Dendritic cell treated with granulocyte-macrophage colony-stimulating factor and Interleukin-4, amounts not matched to agents 40 ng/mL and 50 ng/mL, for 4 days (primary cell): Measurements from ENCODE around the gene XPO5.
"Not testable (repeated sequence)": the region's sequence is repeated elsewhere in the genome, so short reads cannot be mapped to it uniquely, and the experiment has no call there.

Experiments
- H3K27ac Mint-ChIP-seq: one replicate; pipeline ENCODE4 v1.8.0; 2022; ENCODE audit warnings: mild to moderate bottlenecking, mixed read lengths
- H3K27me3 Mint-ChIP-seq: one replicate; pipeline ENCODE4 v1.8.0; 2022; ENCODE audit warnings: mild to moderate bottlenecking, mixed read lengths
- H3K36me3 Mint-ChIP-seq: one replicate; pipeline ENCODE4 v1.8.0; 2022; ENCODE audit warnings: low read depth, mixed read lengths
- H3K4me1 Mint-ChIP-seq: one replicate; pipeline ENCODE4 v1.8.0; 2022; ENCODE audit warnings: low read depth, mixed read lengths
- H3K4me3 Mint-ChIP-seq: one replicate; pipeline ENCODE4 v1.8.0; 2022; ENCODE audit warnings: mild to moderate bottlenecking, moderate library complexity, mixed read lengths
- H3K9me3 Mint-ChIP-seq: one replicate; pipeline ENCODE4 v1.8.0; 2022; ENCODE audit warnings: mixed read lengths
- intact Hi-C: fragments of 100-400 bp; cut with micrococcal nuclease; formaldehyde crosslinking; loops from one replicate; pipeline ENCODE4 v1.15.0; 2022

Gene XPO5

GRCh38 chr6:43506171-43506570 is 69.7 kb downstream of the XPO5 start:
- peak overlapping the region; percentile 31 for H3K27ac Mint-ChIP-seq
- peaks cover 29% of the 10 kb centered on the region for H3K27me3 Mint-ChIP-seq
- H3K4me3 Mint-ChIP-seq: no peak overlapping the region
- intact Hi-C loops: loop anchor here (1.0 to 5.0 kb wide), 3 partner anchors 52 to 243 kb away; partner anchors contain the start of gene ZNF318
- H3K4me1 Mint-ChIP-seq: peaks cover 32% of the 10 kb centered on the region
- peaks cover 56% of the 10 kb centered on the region for H3K36me3 Mint-ChIP-seq
- no peaks in the 10 kb centered on the region for H3K9me3 Mint-ChIP-seq

DNA sequence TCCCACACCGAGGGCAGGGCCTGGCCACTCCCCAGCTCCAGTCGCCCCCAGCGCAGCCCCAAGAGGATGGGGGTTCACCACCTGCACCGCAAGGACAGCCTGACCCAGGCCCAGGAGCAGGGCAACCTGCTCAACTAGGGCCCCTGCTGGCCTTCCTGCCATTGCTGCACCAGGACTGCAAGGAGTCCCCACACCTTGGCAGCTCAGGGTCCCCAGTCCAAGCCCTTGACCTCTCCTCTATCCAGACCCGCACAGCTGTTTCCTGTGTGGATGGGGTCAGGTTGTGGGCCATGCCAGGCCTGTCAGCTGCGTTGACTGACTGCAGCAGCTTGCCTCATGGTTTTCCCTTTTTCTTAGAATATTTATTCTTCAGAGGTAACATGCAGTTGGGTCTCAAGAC is 70.1 kb downstream of the XPO5 start:
- H3K9me3 Mint-ChIP-seq: no peaks in the 10 kb centered on the region
- peaks cover 29% of the 10 kb centered on the region for H3K27me3 Mint-ChIP-seq
- peaks cover 30% of the 10 kb centered on the region for H3K4me1 Mint-ChIP-seq
- no peak overlapping the region for H3K4me3 Mint-ChIP-seq
- H3K27ac Mint-ChIP-seq: no peak overlapping the region
- H3K36me3 Mint-ChIP-seq: peaks cover 60% of the 10 kb centered on the region
- intact Hi-C loops: loop anchor here (1.0 to 5.0 kb wide), 3 partner anchors 51 to 243 kb away; partner anchors contain the start of gene ZNF318

GRCh38 chr6:43504756-43505593 is 70.9 kb downstream of the XPO5 start:
- peaks cover 68% of the 10 kb centered on the region for H3K36me3 Mint-ChIP-seq
- H3K4me1 Mint-ChIP-seq: peaks cover 23% of the 10 kb centered on the region
- no peak overlapping the region for H3K27ac Mint-ChIP-seq
- intact Hi-C loops: loop anchor here (5.0 kb wide), 1 partner anchor 138 kb away; the partner anchor contains the start of gene ZNF318
- no peak overlapping the region for H3K4me3 Mint-ChIP-seq
- H3K27me3 Mint-ChIP-seq: peaks cover 29% of the 10 kb centered on the region
- H3K9me3 Mint-ChIP-seq: no peaks in the 10 kb centered on the region

DNA sequence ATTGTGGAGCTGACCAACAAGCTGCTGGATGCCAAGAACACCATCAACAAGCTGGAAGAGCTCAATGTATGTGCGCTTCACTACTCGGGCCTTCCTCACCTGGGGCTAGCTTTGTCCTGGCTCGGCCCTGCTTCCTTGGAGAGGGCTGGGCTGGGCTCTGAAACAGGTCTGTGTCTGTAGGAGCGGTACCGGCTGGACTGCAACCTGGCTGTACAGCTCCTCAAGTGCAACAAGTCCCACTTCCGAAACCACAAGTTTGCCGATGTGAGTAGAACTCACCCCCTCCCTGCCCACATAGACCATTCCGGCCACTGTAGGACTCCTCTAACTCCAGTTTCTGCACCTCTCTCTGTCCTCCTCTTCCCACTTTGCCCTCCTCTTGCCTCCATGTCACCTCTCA is 72.4 kb downstream of the XPO5 start:
- Mint-ChIP-seq H3K27ac (no peak overlapping the region), H3K4me1 (peaks cover 12% of the 10 kb centered on the region), H3K9me3 (no peaks in the 10 kb centered on the region), H3K4me3 (no peak overlapping the region), H3K36me3 (peaks cover 83% of the 10 kb centered on the region), H3K27me3 (peaks cover 17% of the 10 kb centered on the region)
- intact Hi-C loops: no loop called here

- Mint-ChIP-seq H3K4me3 (no peak overlapping the region), H3K36me3 (peaks cover 91% of the 10 kb centered on the region), H3K27ac (no peak overlapping the region), H3K4me1 (peaks cover 8% of the 10 kb centered on the region), H3K27me3 (peaks cover 9% of the 10 kb centered on the region), H3K9me3 (no peaks in the 10 kb centered on the region)
- intact Hi-C loops: no loop called here
These were observed 73.2 kb downstream of the XPO5 start for GRCh38 chr6:43502666-43503065.

GRCh38 chr6:43500921-43501320 is 74.9 kb downstream of the XPO5 start:
- Mint-ChIP-seq H3K4me1 (no peaks in the 10 kb centered on the region), H3K27me3 (no peaks in the 10 kb centered on the region), H3K27ac (no peak overlapping the region), H3K36me3 (peaks cover 93% of the 10 kb centered on the region), H3K9me3 (no peaks in the 10 kb centered on the region), H3K4me3 (no peak overlapping the region)
- intact Hi-C loops: no loop called here

- Mint-ChIP-seq H3K27me3 (no peaks in the 10 kb centered on the region), H3K27ac (no peak overlapping the region), H3K4me1 (peaks cover 13% of the 10 kb centered on the region), H3K36me3 (peaks cover 86% of the 10 kb centered on the region), H3K9me3 (no peaks in the 10 kb centered on the region), H3K4me3 (no peak overlapping the region)
- intact Hi-C loops: loop anchor here (10.0 kb wide), 1 partner anchor 144 kb away; no protein-coding TSS in a partner anchor
These were observed 76.6 kb downstream of the XPO5 start for GRCh38 chr6:43499028-43499815.

DNA sequence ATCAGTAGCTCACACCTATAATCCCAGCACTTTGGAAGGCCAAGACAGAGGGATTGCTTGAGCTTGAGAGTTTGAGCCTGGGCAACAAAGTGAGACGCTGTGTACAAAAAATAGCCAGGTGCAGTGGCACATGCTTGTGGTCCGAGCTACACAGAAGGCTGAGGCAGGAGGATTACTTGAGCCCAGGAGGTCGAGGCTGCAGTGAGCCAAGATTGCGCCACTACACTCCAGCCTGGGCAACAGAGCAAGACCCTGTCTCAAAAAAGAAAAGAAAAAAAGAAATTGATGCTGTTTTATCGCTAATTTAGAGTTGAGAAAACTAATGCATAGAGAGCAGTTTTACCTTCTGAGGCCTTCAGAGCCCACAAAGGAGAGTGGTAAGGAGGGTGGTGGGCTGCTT is 77.5 kb downstream of the XPO5 start:
- not testable (repeated sequence) for H3K27ac Mint-ChIP-seq, H3K27me3 Mint-ChIP-seq, H3K9me3 Mint-ChIP-seq, H3K4me3 Mint-ChIP-seq
- intact Hi-C loops: loop anchor here (10.0 kb wide), 1 partner anchor 143 kb away; no protein-coding TSS in a partner anchor
- peaks cover 82% of the 10 kb centered on the region for H3K36me3 Mint-ChIP-seq
- H3K4me1 Mint-ChIP-seq: peaks cover 23% of the 10 kb centered on the region

DNA sequence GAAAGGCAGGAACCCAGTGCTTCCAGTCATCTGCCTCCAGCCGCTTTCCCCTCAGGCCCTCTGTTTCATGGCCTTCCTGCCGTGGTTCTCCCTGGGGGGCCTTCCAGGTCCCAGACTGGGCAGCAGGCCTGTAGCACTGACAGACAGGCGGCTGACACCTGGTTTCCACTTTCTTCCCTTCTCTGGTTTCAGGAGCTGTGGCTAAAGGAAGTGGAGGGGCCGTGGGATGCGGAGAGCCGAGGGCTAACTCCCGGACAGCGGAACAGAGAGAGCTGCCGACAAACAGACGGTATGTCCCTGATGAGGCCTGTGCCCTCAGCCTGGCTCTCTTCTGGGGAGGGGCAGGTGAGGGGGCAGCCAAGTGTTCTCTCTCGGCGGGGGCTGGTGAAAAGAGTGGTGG is 78.1 kb downstream of the XPO5 start:
- no peaks in the 10 kb centered on the region for H3K27me3 Mint-ChIP-seq
- no peak overlapping the region for H3K27ac Mint-ChIP-seq
- H3K4me1 Mint-ChIP-seq: peaks cover 26% of the 10 kb centered on the region
- intact Hi-C loops: loop anchor here (10.0 kb wide), 1 partner anchor 143 kb away; no protein-coding TSS in a partner anchor
- H3K36me3 Mint-ChIP-seq: peaks cover 76% of the 10 kb centered on the region
- no peak overlapping the region for H3K4me3 Mint-ChIP-seq
- no peaks in the 10 kb centered on the region for H3K9me3 Mint-ChIP-seq

DNA sequence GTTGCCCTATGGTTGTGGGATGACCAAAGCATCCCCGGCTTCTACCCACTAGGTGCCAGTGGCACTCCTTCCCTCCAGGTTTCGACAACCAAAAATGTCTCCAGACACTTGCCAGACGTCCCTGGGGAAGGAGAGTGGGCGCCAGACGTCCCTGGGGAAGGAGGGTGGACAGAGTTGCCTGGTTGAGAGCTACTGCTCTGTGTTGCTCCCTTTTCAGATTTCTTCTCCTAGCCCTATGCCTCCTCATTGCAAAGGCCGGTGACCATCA is 78.8 kb downstream of the XPO5 start:
- Mint-ChIP-seq H3K36me3 (peaks cover 76% of the 10 kb centered on the region), H3K9me3 (no peaks in the 10 kb centered on the region), H3K27ac (no peak overlapping the region), H3K4me3 (no peak overlapping the region), H3K27me3 (no peaks in the 10 kb centered on the region), H3K4me1 (peaks cover 26% of the 10 kb centered on the region)
- intact Hi-C loops: loop anchor here (10.0 kb wide), 1 partner anchor 142 kb away; no protein-coding TSS in a partner anchor

- Mint-ChIP-seq H3K4me3 (no peak overlapping the region), H3K4me1 (peaks cover 26% of the 10 kb centered on the region), H3K36me3 (peaks cover 71% of the 10 kb centered on the region), H3K27me3 (no peaks in the 10 kb centered on the region), H3K27ac (peak overlapping the region; percentile 5), H3K9me3 (no peaks in the 10 kb centered on the region)
- intact Hi-C loops: loop anchor here (10.0 kb wide), 1 partner anchor 142 kb away; no protein-coding TSS in a partner anchor
These were observed 79.3 kb downstream of the XPO5 start for GRCh38 chr6:43496370-43497128.

DNA sequence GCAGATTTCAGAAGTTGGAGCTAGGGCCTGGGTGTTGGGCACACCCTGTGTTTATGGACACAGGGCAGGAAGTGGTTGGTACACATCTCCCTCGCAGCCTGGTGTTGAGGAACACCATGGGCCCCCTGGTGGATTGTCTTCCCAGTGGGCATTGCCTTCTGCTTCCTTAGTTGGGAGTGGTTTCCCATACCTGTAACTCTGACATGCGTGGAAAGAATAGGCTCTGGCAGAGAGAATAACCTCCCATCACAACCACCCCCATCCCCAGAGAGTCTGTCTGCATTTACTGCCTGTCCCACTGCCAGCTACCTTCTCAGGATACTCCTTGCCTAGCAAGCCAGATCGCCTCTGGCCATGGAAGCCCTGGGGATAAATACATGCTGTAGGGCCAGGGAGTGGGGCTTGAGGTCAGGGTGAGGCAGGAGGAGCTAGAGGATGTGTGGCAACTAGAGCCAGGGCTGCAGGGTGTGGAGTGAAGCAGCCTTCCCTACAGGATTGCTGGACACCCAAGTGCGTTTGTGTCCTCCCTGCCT is 80.4 kb downstream of the XPO5 start:
- peaks cover 26% of the 10 kb centered on the region for H3K4me1 Mint-ChIP-seq
- intact Hi-C loops: loop anchor here (10.0 kb wide), 1 partner anchor 141 kb away; no protein-coding TSS in a partner anchor
- H3K27me3 Mint-ChIP-seq: no peaks in the 10 kb centered on the region
- peak overlapping the region; percentile 38 for H3K27ac Mint-ChIP-seq
- H3K4me3 Mint-ChIP-seq: no peak overlapping the region
- H3K9me3 Mint-ChIP-seq: no peaks in the 10 kb centered on the region
- H3K36me3 Mint-ChIP-seq: peaks cover 60% of the 10 kb centered on the region

GRCh38 chr6:43494766-43495165 is 81.1 kb downstream of the XPO5 start:
- Mint-ChIP-seq H3K4me1 (peaks cover 31% of the 10 kb centered on the region), H3K9me3 (no peaks in the 10 kb centered on the region), H3K27ac (peak overlapping the region; percentile 38), H3K27me3 (no peaks in the 10 kb centered on the region), H3K4me3 (no peak overlapping the region), H3K36me3 (peaks cover 53% of the 10 kb centered on the region)
- intact Hi-C loops: loop anchor here (10.0 kb wide), 1 partner anchor 140 kb away; no protein-coding TSS in a partner anchor
